ENCODE data around the gene NLGN2.

The NLGN2 gene

GRCh38 chr17:7426896-7427489 is 19.3 kb downstream of the NLGN2 start:
- Histone ChIP-seq H3K4me3 (replicated peaks; ENCODE audit: insufficient read depth, low read length) (no peak overlapping the region), H3K27ac (replicated peaks) (no peak overlapping the region), H3K27me3 (ENCODE audit: insufficient read depth, poor library complexity, severe bottlenecking) (no peaks in the 10 kb centered on the region)
- TF ChIP-seq POLR2AphosphoS5 (IDR thresholded peaks at IDR 0.05; ENCODE audit: low read depth) (no peak), CTCF (IDR thresholded peaks at IDR 0.05; ENCODE audit: insufficient read depth, low read length) (no peak), GABPA (IDR thresholded peaks at IDR 0.05; ENCODE audit: low read depth) (no peak), REST (IDR thresholded peaks at IDR 0.05; ENCODE audit: insufficient replicate concordance, low read depth) (no peak), SPI1 (IDR thresholded peaks at IDR 0.05; ENCODE audit: borderline replicate concordance, low read depth) (no peak)
- DNase-seq (ENCODE audit: low read depth in 1 of 2, low spot score in 1 of 2), result no peak

GRCh38 chr17:7427549-7427948 is 19.9 kb downstream of the NLGN2 start:
- TF ChIP-seq REST (IDR thresholded peaks at IDR 0.05; ENCODE audit: insufficient replicate concordance, low read depth), result no peak
- TF ChIP-seq GABPA (IDR thresholded peaks at IDR 0.05; ENCODE audit: low read depth), result no peak
- TF ChIP-seq POLR2AphosphoS5 (IDR thresholded peaks at IDR 0.05; ENCODE audit: low read depth), result no peak
- TF ChIP-seq SPI1 (IDR thresholded peaks at IDR 0.05; ENCODE audit: borderline replicate concordance, low read depth), result no peak
- no peak for TF ChIP-seq CTCF (IDR thresholded peaks at IDR 0.05; ENCODE audit: insufficient read depth, low read length)
- DNase-seq (ENCODE audit: low read depth in 1 of 2, low spot score in 1 of 2), result no peak
- Histone ChIP-seq H3K4me3 (replicated peaks; ENCODE audit: insufficient read depth, low read length) (no peak overlapping the region), H3K27ac (replicated peaks) (no peak overlapping the region), H3K27me3 (ENCODE audit: insufficient read depth, poor library complexity, severe bottlenecking) (no peaks in the 10 kb centered on the region)

GRCh38 chr17:7428557-7428956 is 20.9 kb downstream of the NLGN2 start, which contains the start of gene SPEM3:
SPEM3 (plus strand) TSS chr17:7428857; CDS start chr17:7428903, 46 bp downstream.
- Histone ChIP-seq H3K27me3 (ENCODE audit: insufficient read depth, poor library complexity, severe bottlenecking) (no peaks in the 10 kb centered on the region), H3K4me3 (replicated peaks; ENCODE audit: insufficient read depth, low read length) (no peak within 1 kb of the TSS), H3K27ac (replicated peaks) (no peak within 1 kb of the TSS)
- no peak for DNase-seq (ENCODE audit: low read depth in 1 of 2, low spot score in 1 of 2)
- no peak for TF ChIP-seq SPI1 (IDR thresholded peaks at IDR 0.05; ENCODE audit: borderline replicate concordance, low read depth)
- no peak for TF ChIP-seq REST (IDR thresholded peaks at IDR 0.05; ENCODE audit: insufficient replicate concordance, low read depth)
- TF ChIP-seq GABPA (IDR thresholded peaks at IDR 0.05; ENCODE audit: low read depth), result no peak
- no peak for TF ChIP-seq POLR2AphosphoS5 (IDR thresholded peaks at IDR 0.05; ENCODE audit: low read depth)
- TF ChIP-seq CTCF (IDR thresholded peaks at IDR 0.05; ENCODE audit: insufficient read depth, low read length), result no peak

All from HL-60 (cell line).